ENCODE results near the gene ERF.

Gene ERF

DNA sequence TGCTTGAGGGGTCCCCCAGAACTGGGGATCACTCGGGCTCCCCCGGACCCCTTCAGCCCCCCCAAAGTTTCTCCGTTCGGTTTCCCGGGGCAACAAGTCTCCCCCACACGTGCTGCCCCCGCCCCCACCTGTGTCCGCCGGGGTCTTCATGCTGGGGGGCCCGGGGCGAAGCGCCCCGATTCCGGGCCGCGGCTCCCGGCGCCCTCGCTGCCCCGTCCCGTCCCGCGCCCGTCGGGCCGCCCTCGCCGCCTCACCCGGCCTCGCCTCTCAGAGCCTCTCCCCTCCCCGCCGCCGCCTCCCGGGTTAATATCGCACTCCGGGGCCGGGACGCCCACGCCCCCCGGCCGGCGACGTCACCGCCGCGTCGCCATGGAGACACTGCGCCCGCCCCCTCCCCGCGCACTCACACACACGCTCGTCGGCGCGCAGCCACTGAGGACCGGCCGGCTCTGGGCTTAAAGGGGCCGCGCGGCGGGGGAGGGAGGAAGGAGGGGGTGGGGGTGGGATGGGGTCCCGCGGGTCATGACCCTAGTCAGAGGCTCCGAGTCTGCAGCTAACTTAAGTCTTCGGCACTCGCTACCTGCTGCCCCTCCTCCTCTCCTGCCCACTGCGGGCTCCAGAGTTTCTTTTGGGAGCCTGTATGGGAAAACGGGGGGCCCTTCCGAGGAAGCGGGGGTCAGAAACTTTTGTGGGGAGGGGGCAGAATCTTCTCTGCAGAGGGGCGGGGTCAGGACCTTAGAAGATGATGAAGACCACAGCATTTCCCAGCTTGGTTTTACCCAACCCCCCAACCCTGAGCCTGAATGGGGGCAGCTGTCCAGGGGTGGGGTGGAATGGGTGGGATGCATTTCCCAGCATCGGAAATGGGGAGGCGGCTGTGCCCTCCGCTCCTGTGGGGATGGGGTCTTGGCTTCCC, at the start of gene ERF:
Gene ERF (minus strand): TSS at position 279 of the 916 bp plus-strand sequence. CDS start 129 bp downstream, at position 150.
- peak; percentile 86 to 87 for DNase-seq (ENCODE audit: low read depth in 2 of 2)

DNA sequence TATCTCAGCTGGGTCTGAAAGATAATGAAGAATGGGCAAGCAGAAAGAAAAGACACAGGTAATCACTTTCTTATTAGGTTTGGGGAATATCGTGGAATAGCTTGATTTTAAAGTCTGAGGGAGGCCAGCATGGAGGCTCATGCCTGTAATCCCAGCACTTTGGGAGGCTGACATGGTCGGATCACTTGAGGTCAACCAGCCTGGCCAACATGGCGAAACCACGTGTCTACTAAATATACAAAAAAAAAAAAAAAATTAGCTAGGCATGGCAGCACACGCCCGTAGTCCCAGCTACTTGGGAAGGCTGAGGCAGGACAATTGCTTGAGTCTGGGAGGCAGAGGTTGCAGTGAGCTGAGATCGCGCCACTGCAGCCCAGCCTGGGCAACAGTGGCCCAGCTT, 48.9 kb upstream of the ERF start:
- DNase-seq (ENCODE audit: low read depth in 2 of 2), result no peak

DNA sequence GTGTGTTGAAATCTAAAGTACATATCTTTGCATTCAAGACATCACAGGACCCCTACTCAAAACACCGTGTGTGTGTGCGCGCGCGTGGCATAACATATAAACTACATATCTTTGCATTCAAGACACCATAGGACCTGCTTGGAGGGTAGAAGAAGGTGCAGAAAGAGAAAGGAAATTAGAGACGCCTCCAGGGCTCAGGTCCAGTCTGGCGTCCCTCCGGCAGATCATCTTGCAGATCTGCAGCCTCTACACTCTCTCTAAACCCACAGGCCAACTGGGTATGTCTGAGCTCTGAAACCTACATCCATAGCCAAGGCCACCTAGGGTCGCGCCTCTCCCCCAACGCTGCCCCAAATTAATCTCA, 48.2 kb upstream of the ERF start:
- no peak for DNase-seq (ENCODE audit: low read depth in 2 of 2)

DNA sequence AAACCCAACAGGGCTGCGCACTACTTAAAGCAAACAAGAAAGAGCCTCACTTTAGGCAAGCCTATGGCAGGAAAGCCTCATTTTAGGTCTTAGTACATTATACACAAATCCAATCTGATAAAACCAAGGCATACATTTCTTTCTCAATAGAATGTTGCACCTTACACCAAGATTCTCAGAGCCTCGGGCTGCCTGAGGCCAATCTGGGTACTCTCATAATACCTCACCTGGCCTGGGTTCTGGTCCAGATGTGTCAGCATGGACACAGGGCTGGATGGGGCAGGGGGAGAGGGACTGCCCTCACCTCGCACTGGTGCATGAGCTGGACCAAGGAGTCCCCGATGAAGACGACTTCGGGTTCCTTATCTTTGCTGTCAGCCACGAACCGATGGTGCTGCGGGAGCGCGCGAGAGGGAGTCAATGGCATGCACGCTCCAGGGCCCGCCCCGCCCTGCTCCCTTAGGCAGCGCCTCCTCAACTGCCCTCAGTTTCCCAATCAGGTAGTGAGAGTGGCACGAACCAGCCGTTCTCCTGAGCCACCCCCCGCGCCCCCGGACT, 46.8 kb upstream of the ERF start, which contains the start of gene PRR19:
Gene PRR19 (plus strand): TSS at position 487 of the 558 bp plus-strand sequence. CDS start 7,453 bp downstream, outside the sequence.
- DNase-seq (ENCODE audit: low read depth in 2 of 2), result no peak

DNA sequence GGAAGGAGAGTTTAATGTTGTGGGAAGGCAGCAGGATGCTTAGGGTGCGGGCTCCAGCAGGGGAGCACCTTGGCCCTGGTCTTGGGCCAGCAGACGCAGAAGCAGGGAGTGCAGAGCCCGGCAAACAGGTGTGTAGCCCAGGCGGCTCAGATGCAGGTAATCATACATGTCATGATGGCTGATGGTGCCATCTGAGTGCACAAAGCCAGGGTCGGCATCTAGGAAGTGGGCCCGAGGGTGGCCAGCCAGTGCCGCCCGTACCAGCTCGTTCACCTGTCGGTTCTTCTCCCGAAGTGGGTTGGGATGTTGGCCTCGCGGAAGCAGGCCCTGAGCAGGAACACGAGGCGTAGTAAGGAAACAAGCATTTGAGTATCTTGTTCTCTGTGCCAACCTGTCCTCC, 42.1 kb upstream of the ERF start:
- no peak for DNase-seq (ENCODE audit: low read depth in 2 of 2)

DNA sequence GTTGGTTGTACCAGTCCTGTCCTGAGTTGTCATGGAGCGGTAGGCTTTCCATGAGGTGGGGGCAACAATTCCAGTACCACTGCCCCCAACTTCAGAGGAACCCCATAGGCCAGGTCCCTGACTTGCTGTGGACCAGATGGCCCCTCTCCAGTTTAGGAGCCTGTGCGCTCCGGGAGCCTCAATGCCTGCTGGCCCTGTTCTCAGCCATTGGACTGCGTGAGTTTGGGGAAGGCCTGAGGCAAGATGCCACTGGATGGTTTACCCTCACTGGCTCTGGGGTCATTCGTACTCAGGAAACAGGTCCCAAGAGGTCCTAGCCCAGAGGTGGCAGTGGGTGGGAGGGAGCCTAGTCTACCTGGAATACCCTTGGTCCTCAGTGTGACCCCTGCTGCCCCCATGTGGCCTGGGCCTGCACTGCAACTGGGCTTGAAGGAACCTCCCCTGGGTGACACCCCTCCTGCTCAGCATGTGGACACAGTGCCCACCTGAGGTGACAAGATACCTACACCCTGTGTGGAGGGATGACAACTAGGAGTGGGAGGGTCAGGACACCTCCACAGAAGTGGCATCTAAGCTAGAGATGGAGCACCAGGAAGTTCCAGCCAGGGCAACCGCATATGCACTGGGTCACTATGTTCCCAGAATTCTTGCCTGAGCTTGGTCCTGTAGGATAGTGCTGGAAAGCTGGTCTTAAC, 41.0 kb upstream of the ERF start:
- DNase-seq (ENCODE audit: low read depth in 2 of 2), result peak; percentile 75 to 91

DNA sequence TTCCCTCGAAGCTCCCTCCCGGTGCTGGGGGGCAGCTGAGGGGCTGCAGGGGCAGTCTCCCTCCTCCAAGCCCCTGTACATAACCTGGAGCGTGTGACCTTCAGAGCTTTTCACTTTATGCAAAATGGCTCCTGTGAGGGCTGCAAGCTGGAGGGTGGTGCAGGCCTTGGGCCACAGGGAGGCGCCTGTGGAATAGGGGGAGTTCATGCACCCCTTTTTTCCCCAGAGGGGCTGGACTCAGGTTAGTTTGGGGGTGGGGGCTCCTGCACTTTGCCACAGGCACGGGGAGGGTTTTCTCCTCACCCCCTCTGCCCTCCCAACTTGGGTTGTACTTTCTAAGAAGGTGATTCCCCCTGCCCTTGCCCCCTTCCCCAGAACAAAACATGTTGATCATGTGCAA, 40.4 kb upstream of the ERF start:
- DNase-seq (ENCODE audit: low read depth in 2 of 2), result no peak

GRCh38 chr19:42294471-42295137, 39.7 kb upstream of the ERF start:
- no peak for DNase-seq (ENCODE audit: low read depth in 2 of 2)

DNA sequence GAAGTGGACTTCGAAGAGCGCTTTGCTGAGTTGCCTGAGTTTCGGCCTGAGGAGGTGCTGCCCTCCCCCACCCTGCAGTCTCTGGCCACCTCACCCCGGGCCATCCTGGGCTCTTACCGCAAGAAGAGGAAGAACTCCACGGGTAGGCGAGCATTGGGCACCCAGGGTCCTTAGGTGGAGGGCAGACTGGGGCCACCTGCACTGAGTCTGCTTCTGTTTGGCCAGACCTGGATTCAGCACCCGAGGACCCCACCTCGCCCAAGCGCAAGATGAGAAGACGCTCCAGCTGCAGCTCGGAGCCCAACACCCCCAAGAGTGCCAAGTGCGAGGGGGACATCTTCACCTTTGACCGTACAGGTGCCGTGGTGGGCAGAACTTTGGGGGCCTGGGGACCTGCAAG, 39.0 kb upstream of the ERF start:
- DNase-seq (ENCODE audit: low read depth in 2 of 2), result no peak

DNA sequence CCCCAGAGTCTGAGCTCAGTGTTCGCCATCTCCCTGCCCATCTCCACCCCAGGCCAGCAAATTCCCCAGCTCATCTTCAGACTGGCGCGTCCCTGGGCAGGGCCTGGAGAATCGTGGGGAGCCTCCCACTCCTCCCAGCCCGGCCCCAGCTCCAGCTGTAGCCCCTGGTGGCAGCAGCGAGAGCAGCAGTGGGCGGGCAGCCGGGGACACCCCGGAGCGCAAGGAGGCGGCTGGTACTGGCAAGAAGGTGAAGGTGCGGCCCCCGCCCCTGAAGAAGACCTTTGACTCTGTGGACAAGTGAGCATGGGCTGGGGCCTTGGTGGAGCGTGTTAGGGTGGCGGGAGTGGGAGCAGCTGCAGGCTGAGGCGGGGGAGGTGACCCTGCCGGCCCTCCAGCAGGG, 38.6 kb upstream of the ERF start:
- no peak for DNase-seq (ENCODE audit: low read depth in 2 of 2)

DNA sequence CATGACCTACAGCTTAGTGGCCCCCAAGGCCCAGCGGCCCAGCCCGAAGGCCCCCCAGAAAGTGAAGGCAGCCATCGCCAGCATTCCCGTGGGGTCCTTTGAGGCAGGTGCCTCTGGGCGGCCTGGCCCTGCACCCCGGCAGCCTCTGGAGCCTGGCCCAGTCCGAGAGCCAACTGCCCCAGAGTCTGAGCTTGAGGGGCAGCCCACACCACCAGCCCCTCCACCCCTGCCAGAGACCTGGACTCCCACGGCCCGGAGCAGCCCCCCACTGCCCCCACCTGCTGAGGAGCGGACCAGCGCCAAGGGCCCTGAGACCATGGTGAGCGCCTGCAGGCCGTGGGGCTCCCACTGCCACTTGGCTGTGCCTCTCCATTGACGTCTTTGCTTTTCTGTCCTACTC, 38.0 kb upstream of the ERF start:
- DNase-seq (ENCODE audit: low read depth in 2 of 2), result no peak

DNA sequence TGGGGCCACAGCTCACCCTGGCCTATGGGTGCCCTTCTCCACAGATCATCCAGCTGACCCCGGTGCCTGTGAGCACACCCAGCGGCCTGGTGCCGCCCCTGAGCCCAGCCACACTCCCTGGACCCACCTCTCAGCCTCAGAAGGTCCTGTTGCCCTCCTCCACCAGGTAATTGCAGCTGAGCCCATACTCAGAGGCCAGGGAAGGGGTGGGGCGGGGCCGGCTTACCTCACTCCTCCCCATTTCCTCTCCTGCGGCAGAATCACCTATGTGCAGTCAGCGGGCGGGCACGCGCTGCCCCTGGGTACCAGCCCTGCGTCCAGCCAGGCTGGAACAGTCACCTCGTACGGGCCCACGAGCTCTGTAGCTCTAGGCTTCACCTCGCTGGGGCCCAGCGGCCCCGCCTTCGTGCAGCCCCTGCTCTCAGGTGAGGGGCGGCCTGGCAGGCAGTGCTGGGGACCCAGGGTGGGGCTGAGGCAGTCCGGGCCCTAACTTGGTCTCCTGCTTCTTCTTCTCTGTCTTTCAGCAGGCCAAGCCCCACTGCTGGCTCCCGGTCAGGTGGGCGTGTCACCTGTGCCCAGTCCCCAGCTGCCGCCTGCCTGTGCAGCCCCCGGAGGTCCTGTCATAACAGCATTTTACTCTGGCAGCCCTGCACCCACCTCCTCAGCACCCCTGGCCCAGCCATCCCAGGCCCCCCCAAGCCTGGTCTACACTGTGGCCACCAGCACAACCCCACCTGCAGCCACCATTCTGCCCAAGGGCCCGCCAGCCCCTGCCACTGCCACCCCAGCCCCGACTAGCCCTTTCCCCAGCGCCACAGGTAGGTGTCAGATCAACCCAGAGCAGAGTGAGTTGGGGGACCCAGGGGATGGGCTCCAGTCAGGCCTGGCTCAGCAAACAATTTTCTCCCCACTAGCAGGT, 37.4 kb upstream of the ERF start:
- no peak for DNase-seq (ENCODE audit: low read depth in 2 of 2)

DNA sequence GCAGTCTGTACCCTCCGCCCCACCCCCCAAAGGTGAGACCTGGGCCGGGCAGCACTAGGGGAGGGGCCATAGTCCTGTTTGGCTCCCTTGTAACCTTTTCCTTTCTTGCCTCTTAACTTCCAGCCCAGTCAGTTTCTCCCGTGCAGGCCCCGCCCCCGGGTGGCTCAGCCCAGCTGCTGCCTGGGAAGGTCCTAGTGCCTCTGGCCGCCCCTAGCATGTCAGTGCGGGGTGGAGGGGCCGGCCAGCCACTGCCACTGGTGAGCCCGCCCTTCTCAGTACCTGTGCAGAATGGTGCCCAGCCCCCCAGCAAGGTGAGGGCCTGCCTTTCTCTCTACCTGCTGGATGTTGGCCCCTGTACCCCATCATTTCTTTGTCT, 36.5 kb upstream of the ERF start:
- no peak for DNase-seq (ENCODE audit: low read depth in 2 of 2)

GRCh38 chr19:42290523-42291434, 35.9 kb upstream of the ERF start:
- DNase-seq (ENCODE audit: low read depth in 2 of 2), result no peak

DNA sequence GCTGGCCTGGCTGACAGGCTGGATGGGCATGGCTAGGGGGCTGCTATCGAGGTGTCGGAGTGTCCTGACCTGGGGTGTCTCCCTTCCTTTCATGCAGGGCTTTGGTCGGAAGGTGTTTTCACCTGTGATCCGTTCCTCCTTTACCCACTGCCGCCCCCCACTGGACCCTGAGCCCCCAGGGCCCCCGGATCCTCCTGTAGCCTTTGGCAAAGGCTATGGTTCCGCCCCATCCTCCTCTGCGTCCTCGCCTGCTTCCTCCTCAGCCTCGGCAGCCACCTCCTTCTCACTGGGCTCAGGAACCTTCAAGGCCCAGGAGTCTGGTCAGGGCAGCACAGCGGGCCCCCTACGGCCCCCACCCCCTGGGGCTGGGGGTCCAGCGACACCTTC, 35.2 kb upstream of the ERF start:
- DNase-seq (ENCODE audit: low read depth in 2 of 2), result no peak

DNA sequence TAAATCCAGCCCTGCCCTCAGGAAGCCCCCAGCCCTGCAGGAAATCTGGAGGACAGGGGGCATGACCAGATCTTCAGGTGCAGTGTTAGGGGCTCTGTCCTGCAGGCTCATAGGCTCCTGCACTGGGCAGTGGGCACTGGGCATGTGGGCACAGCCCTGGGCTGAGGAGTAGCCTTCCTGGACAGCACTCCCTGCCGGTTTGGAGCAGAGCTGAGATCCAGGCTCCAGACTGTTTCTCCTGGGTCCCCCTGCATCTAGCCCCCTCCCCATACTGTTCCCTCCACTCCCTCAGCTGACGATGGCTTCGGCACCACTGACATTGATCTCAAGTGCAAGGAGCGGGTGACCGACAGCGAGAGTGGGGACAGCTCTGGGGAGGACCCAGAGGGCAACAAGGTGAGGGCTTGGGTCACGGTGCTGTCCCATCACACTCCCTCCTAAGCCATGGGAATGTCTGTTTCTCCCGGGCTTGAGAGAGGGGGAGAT, 34.7 kb upstream of the ERF start:
- DNase-seq (ENCODE audit: low read depth in 2 of 2), result no peak

- DNase-seq (ENCODE audit: low read depth in 2 of 2), result no peak
Measured at GRCh38 chr19:42288881-42289555, 34.1 kb upstream of the ERF start.

GRCh38 chr19:42288387-42288786, 33.5 kb upstream of the ERF start:
- DNase-seq (ENCODE audit: low read depth in 2 of 2), result no peak

DNA sequence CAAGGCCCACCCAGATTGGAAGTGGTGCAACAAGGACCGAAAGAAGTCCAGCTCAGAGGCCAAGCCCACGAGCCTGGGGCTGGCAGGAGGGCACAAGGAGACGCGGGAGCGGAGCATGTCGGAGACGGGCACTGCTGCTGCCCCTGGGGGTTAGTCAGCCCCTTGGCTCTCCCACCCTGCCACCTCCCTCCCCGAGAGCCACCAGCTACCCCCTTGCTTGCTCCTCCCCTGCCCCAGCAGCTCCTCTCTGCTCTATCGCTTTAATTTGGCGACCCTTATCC, 32.8 kb upstream of the ERF start:
- no peak for DNase-seq (ENCODE audit: low read depth in 2 of 2)
